Neural cell (in vitro differentiated cells): ENCODE results near the gene RP9.

Experiments used
- CTCF ChIP-seq: fragments of 450-650 bp; IDR thresholded peaks from 2 replicates; pipeline ENCODE4 v1.5.1; 2014; ENCODE audit warnings: antibody characterized with exemption, mild to moderate bottlenecking, moderate library complexity; ENCODE audit not compliant: poor library complexity, severe bottlenecking
- EP300 ChIP-seq: fragments of 450-650 bp; conservative IDR thresholded peaks from 2 replicates; pipeline ENCODE4 v1.6.1; 2014; ENCODE audit warnings: antibody characterized with exemption, mild to moderate bottlenecking, moderate library complexity; ENCODE audit not compliant: poor library complexity, severe bottlenecking
- EZH2 ChIP-seq: fragments of 200-600, 300-800 bp; shearing (Covaris generic), sonication (generic); IDR thresholded peaks from 2 replicates; pipeline ENCODE4 v1.6.1; 2014; ENCODE audit warnings: antibody characterized with exemption, low read length, borderline replicate concordance, mild to moderate bottlenecking; ENCODE audit not compliant: insufficient read depth, poor library complexity, severe bottlenecking
- RAD21 ChIP-seq: fragments of 450-650 bp; conservative IDR thresholded peaks from 2 replicates; pipeline ENCODE4 v1.6.1; 2014; ENCODE audit warnings: antibody characterized with exemption, mild to moderate bottlenecking, moderate library complexity
- REST ChIP-seq: IDR thresholded peaks from 2 replicates; pipeline ENCODE4 v1.6.1; 2012; ENCODE audit warnings: borderline replicate concordance

GRCh38 chr7:33128990-33129805, 20.0 kb upstream of the RP9 start, which contains the start of gene BBS9:
- TF ChIP-seq CTCF (peak; percentile 32), RAD21 (no peak), EZH2 (no peak), EP300 (no peak), REST (no peak)
